ENCODE measurements around the gene CCDC50.

CCDC50 gene

GRCh38 chr3:191383124-191383523 lies 53.9 kb downstream of the CCDC50 start:
- DNase-seq: no peak

GRCh38 chr3:191385101-191385500 lies 55.9 kb downstream of the CCDC50 start:
- DNase-seq: no peak

- DNase-seq: no peak
These were observed 58.4 kb downstream of the CCDC50 start for GRCh38 chr3:191387441-191388077.

GRCh38 chr3:191388823-191389222 lies 59.6 kb downstream of the CCDC50 start:
- DNase-seq: no peak

GRCh38 chr3:191390580-191390979 lies 61.4 kb downstream of the CCDC50 start:
- DNase-seq: no peak

- no peak for DNase-seq
These were observed 62.9 kb downstream of the CCDC50 start for GRCh38 chr3:191391861-191392808.

- no peak for DNase-seq
These were observed 64.0 kb downstream of the CCDC50 start for GRCh38 chr3:191393146-191393545.

GRCh38 chr3:191397771-191398170 lies 68.6 kb downstream of the CCDC50 start:
- no peak for DNase-seq

- no peak for DNase-seq
These were observed 69.4 kb downstream of the CCDC50 start for GRCh38 chr3:191398607-191399006.

GRCh38 chr3:191399918-191400317 lies 70.7 kb downstream of the CCDC50 start:
- no peak for DNase-seq

- no peak for DNase-seq
These were observed 72.7 kb downstream of the CCDC50 start for GRCh38 chr3:191401775-191402357.

- no peak for DNase-seq
These were observed 80.7 kb downstream of the CCDC50 start for GRCh38 chr3:191409791-191410359.

GRCh38 chr3:191412759-191413158 lies 83.6 kb downstream of the CCDC50 start:
- DNase-seq: no peak

- DNase-seq: no peak
These were observed 85.1 kb downstream of the CCDC50 start for GRCh38 chr3:191414286-191414685.

- no peak for DNase-seq
These were observed 85.5 kb downstream of the CCDC50 start for GRCh38 chr3:191414732-191415131.

GRCh38 chr3:191415566-191415965 lies 86.4 kb downstream of the CCDC50 start:
- DNase-seq: no peak

GRCh38 chr3:191417457-191417729 lies 88.2 kb downstream of the CCDC50 start:
- DNase-seq: no peak

- no peak for DNase-seq
These were observed 91.6 kb downstream of the CCDC50 start for GRCh38 chr3:191420771-191421170.

- DNase-seq: no peak
These were observed 95.7 kb downstream of the CCDC50 start for GRCh38 chr3:191424881-191425280.

- DNase-seq: no peak
These were observed 96.1 kb downstream of the CCDC50 start for GRCh38 chr3:191425322-191425734.

- DNase-seq: no peak
These were observed 97.1 kb downstream of the CCDC50 start for GRCh38 chr3:191426311-191426710.

GRCh38 chr3:191428177-191428576 lies 99.0 kb downstream of the CCDC50 start:
- no peak for DNase-seq

GRCh38 chr3:191430103-191430502 lies 100.9 kb downstream of the CCDC50 start:
- DNase-seq: no peak
